Left kidney (tissue), 8 donors: ENCODE data around the gene ZNF350. TPM values are rescaled to one million over a fixed set of nuclear protein-coding genes. Genes with fewer than 3 reads are reported as not detected.
"Not testable (repeated sequence)": the region's sequence is repeated elsewhere in the genome, so short reads cannot be mapped to it uniquely, and the experiment has no call there.

Experiments
- DNase-seq: peaks from one replicate; pipeline ENCODE4 v3.0.0-alpha.2; 2013
- long read RNA-seq, 8 donors: transcript quantifications; one replicate each; lab custom pipeline, GENCODE V29; 2026
- polyA plus RNA-seq: library from polyadenylated mRNA; unstranded; fragments of 120-200 nt; gene quantifications from one replicate; pipeline ENCODE4 v1.2.1, GENCODE V29; 2013; ENCODE audit not compliant: insufficient read length

Gene ZNF350
- 22.2 TPM for polyA plus RNA-seq
- long read RNA-seq, donor 1, partial matches to known transcripts = 6 of 10 reads
- long read RNA-seq, donor 1, other reads (novel, unspliced or antisense) = 0 of 10 reads
- long read RNA-seq, donor 2, transcript ZNF350-201 (5 exons, 2,338 nt) = major isoform, 5 of 5 reads
- long read RNA-seq, donor 2, partial matches to known transcripts = 0 of 5 reads
- long read RNA-seq, donor 2, other reads (novel, unspliced or antisense) = 0 of 5 reads
- long read RNA-seq, donor 3, transcript ZNF350-201 (5 exons, 2,338 nt) = major isoform, 10 of 10 reads
- long read RNA-seq, donor 3, partial matches to known transcripts = 0 of 10 reads
- long read RNA-seq, donor 3, other reads (novel, unspliced or antisense) = 0 of 10 reads
- long read RNA-seq, donor 4, partial matches to known transcripts = 0 of 1 reads
- long read RNA-seq, donor 4, other reads (novel, unspliced or antisense) = 0 of 1 reads
- long read RNA-seq, donor 5, transcript ZNF350-201 (5 exons, 2,338 nt) = major isoform, 12 of 12 reads
- long read RNA-seq, donor 5, partial matches to known transcripts = 0 of 12 reads
- long read RNA-seq, donor 5, other reads (novel, unspliced or antisense) = 0 of 12 reads
- long read RNA-seq, donor 6, partial matches to known transcripts = 0 of 3 reads
- long read RNA-seq, donor 6, other reads (novel, unspliced or antisense) = 0 of 3 reads
- long read RNA-seq, donor 7, transcript ZNF350-201 (5 exons, 2,338 nt) = major isoform, 5 of 5 reads
- long read RNA-seq, donor 7, partial matches to known transcripts = 0 of 5 reads
- long read RNA-seq, donor 7, other reads (novel, unspliced or antisense) = 0 of 5 reads
- long read RNA-seq, donor 8, partial matches to known transcripts = 0 of 1 reads
- long read RNA-seq, donor 8, other reads (novel, unspliced or antisense) = 0 of 1 reads

GRCh38 chr19:51986309-51987291 lies at the start of gene ZNF350:
Gene ZNF350, minus strand, starts transcription at chr19:51986840. Its CDS starts 12,480 bp downstream, at chr19:51974360.
- peak; percentile 97 for DNase-seq

- DNase-seq = no peak
These were observed 47.5 kb upstream of the ZNF350 start for GRCh38 chr19:52034051-52034728.

- DNase-seq = no peak
These were observed 42.1 kb upstream of the ZNF350 start for GRCh38 chr19:52028780-52029123.

- DNase-seq = peak; percentile 91
These were observed 41.6 kb upstream of the ZNF350 start, which contains the start of gene ZNF614 for GRCh38 chr19:52028027-52028779. Gene ZNF614, minus strand, starts transcription at chr19:52028379. Its CDS starts 2,634 bp downstream, at chr19:52025745.

GRCh38 chr19:52026255-52026990 lies 39.8 kb upstream of the ZNF350 start:
- not testable (repeated sequence) for DNase-seq

- DNase-seq = not testable (repeated sequence)
These were observed 37.8 kb upstream of the ZNF350 start for GRCh38 chr19:52024478-52024877.

- no peak for DNase-seq
These were observed 35.6 kb upstream of the ZNF350 start for GRCh38 chr19:52022193-52022592.

GRCh38 chr19:52020506-52020905 lies 33.9 kb upstream of the ZNF350 start:
- DNase-seq = no peak

- DNase-seq = no peak
These were observed 24.0 kb upstream of the ZNF350 start for GRCh38 chr19:52010674-52011073.

- DNase-seq = peak; percentile 93
These were observed 21.3 kb upstream of the ZNF350 start, which contains the start of gene ZNF615 for GRCh38 chr19:52007806-52008557. Gene ZNF615, minus strand, starts transcription at chr19:52008211. Its CDS starts 4,500 bp downstream, at chr19:52003711.

GRCh38 chr19:52007451-52007805 lies 20.8 kb upstream of the ZNF350 start:
- peak; percentile 31 for DNase-seq

- DNase-seq = no peak
These were observed 7.5 kb upstream of the ZNF350 start for GRCh38 chr19:51994048-51994644.

- no peak for DNase-seq
These were observed 6.8 kb upstream of the ZNF350 start for GRCh38 chr19:51993422-51993821.

- no peak for DNase-seq
These were observed 3.3 kb downstream of the ZNF350 start for GRCh38 chr19:51983361-51983760.

- not testable (repeated sequence) for DNase-seq
These were observed 5.7 kb downstream of the ZNF350 start for GRCh38 chr19:51980926-51981325.

- no peak for DNase-seq
These were observed 6.4 kb downstream of the ZNF350 start for GRCh38 chr19:51980116-51980736.

- DNase-seq = no peak
These were observed 7.8 kb downstream of the ZNF350 start for GRCh38 chr19:51978882-51979281.

GRCh38 chr19:51977346-51977745 lies 9.3 kb downstream of the ZNF350 start:
- no peak for DNase-seq
